Keratinocyte (primary cell): Measurements from ENCODE around the gene POU5F2. TPM values are rescaled to one million over a fixed set of nuclear protein-coding genes. Genes with fewer than 3 reads are reported as not detected.
A peak's percentile ranks its signal among the peaks of the same experiment; 100 is the strongest.

Experiments used
- DNase-seq: peaks from one replicate; pipeline ENCODE4 v3.0.0-alpha.2; 2011; ENCODE audit warnings: low read depth, missing footprints, low spot score
- FAIRE-seq: peaks from 2 replicates; lab custom pipeline; 2011; peaks lifted over from hg19 to GRCh38; lab: Jason Lieb, UNC
- H2AFZ ChIP-seq: 2 replicates; pipeline ENCODE4 v1.6.0; 2012; ENCODE audit warnings: low read length, control low read depth, inconsistent platforms; ENCODE audit not compliant: control insufficient read depth
- H3K27ac ChIP-seq: 2 replicates; pipeline ENCODE4 v1.5.1; 2011; ENCODE audit warnings: low read length; ENCODE audit not compliant: control insufficient read depth, insufficient read depth
- H3K27me3 ChIP-seq: 3 replicates; pipeline ENCODE4 v1.6.0; 2011; ENCODE audit warnings: low read length; ENCODE audit not compliant: control insufficient read depth, insufficient read depth; ENCODE audit errors: extremely low read depth
- H3K36me3 ChIP-seq, 2 experiments: 2 replicates in 1 of 2; 3 replicates in 1 of 2; pipeline ENCODE4 v1.5.1; 2011; ENCODE audit warnings: low read length in 2 of 2, mild to moderate bottlenecking in 1 of 2; ENCODE audit not compliant: control insufficient read depth in 2 of 2, insufficient read depth in 2 of 2; ENCODE audit errors: extremely low read depth in 1 of 2
- H3K4me1 ChIP-seq: 3 replicates; pipeline ENCODE4 v1.5.1; 2011; ENCODE audit warnings: low read length; ENCODE audit not compliant: control insufficient read depth, insufficient read depth; ENCODE audit errors: extremely low read depth
- H3K4me2 ChIP-seq: 3 replicates; pipeline ENCODE4 v1.6.0; 2011; ENCODE audit warnings: low read depth, low read length; ENCODE audit not compliant: control insufficient read depth, insufficient read depth; ENCODE audit errors: extremely low read depth
- H3K4me3 ChIP-seq, 3 experiments: fragments of 200-600 bp in 1 of 3; sonication (generic) in 1 of 3; 2 replicates in 2 of 3; 3 replicates in 1 of 3; pipeline ENCODE4 v1.5.1; 2011 to 2016; ENCODE audit warnings: low read length in 3 of 3, mild to moderate bottlenecking in 3 of 3, control low read depth in 2 of 3, inconsistent platforms in 1 of 3, low read depth in 1 of 3, mixed read lengths in 1 of 3, mixed run types in 1 of 3, moderate library complexity in 1 of 3; ENCODE audit not compliant: control insufficient read depth in 2 of 3, insufficient read depth in 2 of 3; ENCODE audit errors: extremely low read depth in 1 of 3
- H3K79me2 ChIP-seq: 2 replicates; pipeline ENCODE4 v1.6.0; 2012; ENCODE audit warnings: low read length; ENCODE audit not compliant: control insufficient read depth, insufficient read depth
- H3K9ac ChIP-seq: 3 replicates; pipeline ENCODE4 v1.6.0; 2011; ENCODE audit warnings: low read length; ENCODE audit not compliant: control insufficient read depth, insufficient read depth; ENCODE audit errors: extremely low read depth
- H3K9me1 ChIP-seq: 3 replicates; pipeline ENCODE4 v1.6.0; 2011; ENCODE audit warnings: low read length; ENCODE audit not compliant: control insufficient read depth, insufficient read depth; ENCODE audit errors: extremely low read depth
- H3K9me3 ChIP-seq: 2 replicates; pipeline ENCODE4 v1.5.1; 2012; ENCODE audit warnings: low read depth, low read length; ENCODE audit not compliant: control insufficient read depth
- H4K20me1 ChIP-seq: 3 replicates; pipeline ENCODE4 v1.6.0; 2011; ENCODE audit warnings: low read length; ENCODE audit not compliant: control insufficient read depth, insufficient read depth; ENCODE audit errors: extremely low read depth
- CTCF ChIP-seq, 3 experiments: IDR thresholded peaks in 1 of 3; conservative IDR thresholded peaks in 1 of 3; optimal IDR thresholded peaks in 1 of 3; 2 replicates in 2 of 3; 3 replicates in 1 of 3; pipeline versions ENCODE3 to v1.5.1; 2011; ENCODE audit warnings: low read length in 3 of 3, mild to moderate bottlenecking in 3 of 3, moderate library complexity in 2 of 3, control low read depth in 1 of 3, inconsistent platforms in 1 of 3; ENCODE audit not compliant: insufficient read depth in 2 of 3; ENCODE audit errors: extremely low read depth in 1 of 3
- EZH2 ChIP-seq: IDR thresholded peaks from one replicate; pipeline ENCODE4 v1.6.1; 2012; ENCODE audit warnings: inconsistent platforms, mild to moderate bottlenecking, low read length, moderate library complexity
- dilution Hi-C: fragments of 300-500 bp; cut with MboI; formaldehyde crosslinking; loops from one replicate; pipeline ENCODE4 v1.7.0; 2020; ENCODE audit warnings: low sequenced_read_pairs; ENCODE audit not compliant: extremely low pct_ligation_motif_present
- polyA plus RNA-seq, 5 experiments: library from polyadenylated mRNA; depleted of rRNA in 3 of 5; stranded (reverse) in 3 of 5; stranded (forward) in 1 of 5; unstranded in 1 of 5; fragments of >200 nt; gene quantifications; 1 replicate in 1 of 5; 2 replicates in 3 of 5; 3 replicates in 1 of 5; pipeline versions ENCODE4 v1.2.1 to v1.2.3, GENCODE V29; 2011 to 2012; ENCODE audit warnings: missing spikeins in 2 of 5, low read depth in 1 of 5, low replicate concordance in 1 of 5

Gene POU5F2
- polyA plus RNA-seq, 1 donor (not counting 4 experiments of a cell fraction or from before 2014, with no cell fraction given): 0.09 TPM

- H3K4me3 ChIP-seq: no peak overlapping the region
- no peaks in the 10 kb centered on the region for H3K79me2 ChIP-seq
- no peaks in the 10 kb centered on the region for H3K9me3 ChIP-seq
- H3K9ac ChIP-seq: no peak overlapping the region
- H3K27ac ChIP-seq: no peak overlapping the region
- H3K9me1 ChIP-seq: no peaks in the 10 kb centered on the region
- FAIRE-seq: peak; percentile 49
- H4K20me1 ChIP-seq: no peaks in the 10 kb centered on the region
- H3K4me2 ChIP-seq: no peak overlapping the region
- no peaks in the 10 kb centered on the region for H3K36me3 ChIP-seq
- no peak for TF ChIP-seq EZH2
- TF ChIP-seq CTCF (optimal IDR thresholded peaks at IDR 0.05 in 1 of 3, IDR thresholded peaks at IDR 0.05 in 1 of 3, conservative IDR thresholded peaks at IDR 0.05 in 1 of 3; ENCODE audit: extremely low read depth in 1 of 3, insufficient read depth in 2 of 3, low read length in 3 of 3): no peak
- H3K4me1 ChIP-seq: no peaks in the 10 kb centered on the region
- dilution Hi-C loops: no loop called here
- no peaks in the 10 kb centered on the region for H3K27me3 ChIP-seq
- no peak for DNase-seq
- H2AFZ ChIP-seq: no peak overlapping the region
Measured at GRCh38 chr5:93746406-93747056, 5.1 kb upstream of the POU5F2 start.

- FAIRE-seq: no peak
- no peaks in the 10 kb centered on the region for H3K9me3 ChIP-seq
- H3K27ac ChIP-seq: no peak overlapping the region
- no peaks in the 10 kb centered on the region for H3K79me2 ChIP-seq
- H3K9ac ChIP-seq: no peak overlapping the region
- no peak for TF ChIP-seq EZH2
- no peak for TF ChIP-seq CTCF (optimal IDR thresholded peaks at IDR 0.05 in 1 of 3, IDR thresholded peaks at IDR 0.05 in 1 of 3, conservative IDR thresholded peaks at IDR 0.05 in 1 of 3; ENCODE audit: extremely low read depth in 1 of 3, insufficient read depth in 2 of 3, low read length in 3 of 3)
- DNase-seq: no peak
- no peaks in the 10 kb centered on the region for H3K9me1 ChIP-seq
- peaks cover 0 to 2% of the 10 kb centered on the region in 2 experiments for H3K36me3 ChIP-seq
- no peak overlapping the region for H3K4me2 ChIP-seq
- H3K4me1 ChIP-seq: no peaks in the 10 kb centered on the region
- H2AFZ ChIP-seq: no peak overlapping the region
- dilution Hi-C loops: no loop called here
- no peak overlapping the region for H3K4me3 ChIP-seq
- no peaks in the 10 kb centered on the region for H3K27me3 ChIP-seq
- H4K20me1 ChIP-seq: no peaks in the 10 kb centered on the region
Measured at GRCh38 chr5:93736284-93736683, 5.1 kb downstream of the POU5F2 start.
